ENCODE data around the gene SLFN12L.
A peak's percentile ranks its signal among the peaks of the same experiment; 100 is the strongest.

Gene SLFN12L

GRCh38 chr17:35432176-35433074, 105.1 kb downstream of the SLFN12L start, which contains the start of gene SLFN12:
Gene SLFN12 (minus strand): TSS chr17:35432500. CDS start chr17:35423028, 9,472 bp downstream.
- DNase-seq (ENCODE audit: low spot score): peak; percentile 35

GRCh38 chr17:35429702-35430101, 107.8 kb downstream of the SLFN12L start:
- no peak for DNase-seq (ENCODE audit: low spot score)

- no peak for DNase-seq (ENCODE audit: low spot score)
Observed at GRCh38 chr17:35428229-35428628, 109.2 kb downstream of the SLFN12L start.

GRCh38 chr17:35423761-35424160, 113.7 kb downstream of the SLFN12L start:
- no peak for DNase-seq (ENCODE audit: low spot score)
